HepG2 (cell line): ENCODE data around the gene EML2. TPM values are rescaled to one million over a fixed set of nuclear protein-coding genes. Genes with fewer than 3 reads are reported as not detected.

Experiments
- AHR ChIP-seq: IDR thresholded peaks from 2 replicates; pipeline ENCODE4 v1.6.1; 2018; ENCODE audit warnings: missing genetic modification reagents, missing compliant biosample characterization
- ATF7-NPFF ChIP-seq: sonication (generic); formaldehyde crosslinking; IDR thresholded peaks from 2 replicates; pipeline ENCODE4 v1.8.1; 2023; ENCODE audit warnings: mild to moderate bottlenecking, low read depth, missing genetic modification reagents, moderate library complexity
- BHLHE40 ChIP-seq: IDR thresholded peaks from 2 replicates; pipeline ENCODE4 v1.6.1; 2011; ENCODE audit warnings: low read length, improper control_type of control experiment
- ELF3 ChIP-seq: IDR thresholded peaks from 2 replicates; pipeline ENCODE4 v1.6.1; 2016; ENCODE audit warnings: missing genetic modification reagents, missing compliant biosample characterization
- FOXK2 ChIP-seq: fragments of 450-650 bp; IDR thresholded peaks from 2 replicates; pipeline ENCODE4 v1.6.1; 2016
- POGZ ChIP-seq: sonication (generic); formaldehyde crosslinking; IDR thresholded peaks from 2 replicates; pipeline ENCODE4 v1.4.0; 2020; ENCODE audit warnings: mild to moderate bottlenecking, missing genetic modification reagents
- RFXAP ChIP-seq: sonication (generic); formaldehyde crosslinking; IDR thresholded peaks from 2 replicates; pipeline ENCODE4 v1.4.0; 2020; ENCODE audit warnings: missing genetic modification reagents, borderline replicate concordance
- ZMYM3 ChIP-seq: sonication (generic); formaldehyde crosslinking; IDR thresholded peaks from 2 replicates; pipeline ENCODE4 v1.5.1; 2020; ENCODE audit warnings: mild to moderate bottlenecking, missing genetic modification reagents
- ZNF124 ChIP-seq: sonication (generic); formaldehyde crosslinking; IDR thresholded peaks from 2 replicates; pipeline ENCODE4 v1.4.0; 2020; ENCODE audit warnings: missing genetic modification reagents
- ZNF260 ChIP-seq: sonication (generic); formaldehyde crosslinking; IDR thresholded peaks from 2 replicates; pipeline ENCODE4 v1.4.0; 2020; ENCODE audit warnings: missing genetic modification reagents, low read depth, mild to moderate bottlenecking, borderline replicate concordance
- ZNF441 ChIP-seq: sonication (generic); formaldehyde crosslinking; IDR thresholded peaks from 2 replicates; pipeline ENCODE4 v1.7.0; 2021; ENCODE audit warnings: missing genetic modification reagents, borderline replicate concordance
- ZNF446 ChIP-seq: sonication (generic); formaldehyde crosslinking; IDR thresholded peaks from 2 replicates; pipeline ENCODE4 v1.5.0; 2020; ENCODE audit warnings: mild to moderate bottlenecking, missing genetic modification reagents
- ZNF788 ChIP-seq: sonication (generic); formaldehyde crosslinking; IDR thresholded peaks from 2 replicates; pipeline ENCODE4 v1.5.0; 2020; ENCODE audit warnings: mild to moderate bottlenecking, missing genetic modification reagents, borderline replicate concordance
- polyA plus RNA-seq, 8 experiments: library from polyadenylated mRNA; depleted of rRNA in 3 of 8; stranded (reverse) in 7 of 8; unstranded in 1 of 8; fragments of >200 nt; fragmentation: Illumina TruSeq in 4 of 8; extraction: Trizol in 4 of 8; gene quantifications; 2 replicates each; pipeline versions ENCODE4 v1.2.1 to v1.2.3, GENCODE V29; 2011 to 2016; ENCODE audit warnings: low read depth in 4 of 8, missing spikeins in 1 of 8, mixed read lengths in 1 of 8; ENCODE audit not compliant: insufficient read depth in 1 of 8
- total RNA-seq, 5 experiments: library from RNA; depleted of rRNA; stranded (reverse); fragments of >200 nt; fragmentation: Illumina TruSeq; extraction: Trizol; gene quantifications; 2 replicates each; pipeline ENCODE4 v1.2.3, GENCODE V29; 2016; ENCODE audit warnings: low read depth in 1 of 5
- TF ChIP-seq, protein P1 (sequence below): sonication (generic); formaldehyde crosslinking; IDR thresholded peaks from 2 replicates; pipeline ENCODE4 v1.4.0; 2020; ENCODE audit warnings: missing genetic modification reagents
- TF ChIP-seq, protein P2 (sequence below): IDR thresholded peaks from 2 replicates; pipeline ENCODE4 v1.6.1; 2016; ENCODE audit warnings: control low read depth
- TF ChIP-seq, protein P3 (sequence below): sonication (generic); formaldehyde crosslinking; IDR thresholded peaks from 2 replicates; pipeline ENCODE4 v1.4.0; 2020; ENCODE audit warnings: missing genetic modification reagents, low read depth, mild to moderate bottlenecking, borderline replicate concordance
- TF ChIP-seq, protein P4 (sequence below): sonication (generic); formaldehyde crosslinking; IDR thresholded peaks from 2 replicates; pipeline ENCODE4 v1.5.0; 2020; ENCODE audit warnings: missing genetic modification reagents, mild to moderate bottlenecking, borderline replicate concordance
- TF ChIP-seq, protein P5 (sequence below): IDR thresholded peaks from 2 replicates; pipeline ENCODE4 v1.6.1; 2012; ENCODE audit warnings: inconsistent platforms
- TF ChIP-seq, protein P6 (sequence below): sonication (generic); formaldehyde crosslinking; IDR thresholded peaks from 2 replicates; pipeline ENCODE4 v1.4.0; 2020; ENCODE audit warnings: missing genetic modification reagents, borderline replicate concordance

The EML2 gene
- total and polyA plus RNA-seq, 2 of the 13 experiments (the other 11 are each of a cell fraction or from before 2014, with no cell fraction given): 7.3 to 12.9 TPM

DNA sequence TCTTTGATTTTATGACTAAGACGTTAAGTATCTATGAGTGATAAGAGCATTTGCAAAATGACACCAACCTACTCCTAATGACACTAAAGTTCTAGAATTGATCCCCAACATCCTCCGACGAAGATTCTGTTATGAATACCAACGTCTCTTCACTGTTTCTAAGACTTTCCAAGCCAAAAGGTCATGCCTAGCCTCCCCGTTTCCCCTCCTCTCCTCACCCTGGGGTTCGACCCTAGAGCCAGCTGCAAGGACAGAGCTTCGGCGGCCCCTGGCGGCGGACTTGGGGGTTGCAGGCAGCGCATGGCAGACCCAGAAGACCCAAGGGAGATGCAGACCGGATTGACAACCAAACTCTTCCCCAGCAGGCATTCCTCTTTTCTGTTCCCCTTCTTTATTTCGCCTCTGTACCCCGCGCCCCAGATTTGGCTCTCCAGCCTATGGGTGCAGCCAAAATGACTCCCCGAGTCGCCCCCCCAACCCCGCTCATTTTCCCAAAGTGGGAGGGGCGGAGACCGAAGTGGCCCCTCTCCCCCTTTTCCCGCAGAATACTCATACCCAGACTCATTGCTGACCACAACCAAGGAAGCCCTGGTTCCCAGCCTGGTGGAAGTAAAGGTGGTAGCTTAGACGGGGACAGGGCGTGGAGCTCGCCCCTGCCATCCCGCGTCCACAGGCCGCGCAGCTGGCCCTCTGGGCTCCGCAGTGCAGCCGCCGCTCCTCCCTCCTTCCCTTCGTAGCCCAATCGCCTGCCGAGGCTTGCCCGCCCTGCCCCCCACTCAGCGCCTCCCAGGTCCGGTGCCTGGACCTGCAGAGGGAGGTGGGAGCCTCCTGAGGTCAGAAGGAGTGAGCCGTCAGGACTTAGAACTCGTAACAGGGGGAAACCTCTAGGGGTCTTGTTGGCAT, 4.1 kb upstream of the EML2 start (continued):
- TF ChIP-seq RFXAP (CRISPR knock-in tag) (no peak), FOXK2 (no peak), BHLHE40 (0 out of 2 replicates have a peak, but pooled peaks have one; percentile 31), ZNF124 (CRISPR knock-in tag) (no peak), AHR (peak; percentile 12; the same call in 1 of the 2 replicates), ATF7-NPFF (CRISPR knock-in tag) (no peak), ELF3 (CRISPR knock-in tag) (peak; percentile 19; the same call in 1 of the 2 replicates), ZNF788 (0 out of 2 replicates have a peak, but pooled peaks have one; percentile 27), ZMYM3 (CRISPR knock-in tag) (peak; percentile 51; the same call in 1 of the 2 replicates), POGZ (CRISPR knock-in tag) (0 out of 2 replicates have a peak, but pooled peaks have one; percentile 8), ZNF260 (CRISPR knock-in tag) (no peak), ZNF446 (no peak), ZNF441 (CRISPR knock-in tag) (no peak)
- TF ChIP-seq, protein P1, sequence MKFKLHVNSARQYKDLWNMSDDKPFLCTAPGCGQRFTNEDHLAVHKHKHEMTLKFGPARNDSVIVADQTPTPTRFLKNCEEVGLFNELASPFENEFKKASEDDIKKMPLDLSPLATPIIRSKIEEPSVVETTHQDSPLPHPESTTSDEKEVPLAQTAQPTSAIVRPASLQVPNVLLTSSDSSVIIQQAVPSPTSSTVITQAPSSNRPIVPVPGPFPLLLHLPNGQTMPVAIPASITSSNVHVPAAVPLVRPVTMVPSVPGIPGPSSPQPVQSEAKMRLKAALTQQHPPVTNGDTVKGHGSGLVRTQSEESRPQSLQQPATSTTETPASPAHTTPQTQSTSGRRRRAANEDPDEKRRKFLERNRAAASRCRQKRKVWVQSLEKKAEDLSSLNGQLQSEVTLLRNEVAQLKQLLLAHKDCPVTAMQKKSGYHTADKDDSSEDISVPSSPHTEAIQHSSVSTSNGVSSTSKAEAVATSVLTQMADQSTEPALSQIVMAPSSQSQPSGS (CRISPR knock-in tag): no peak
- TF ChIP-seq, protein P2, sequence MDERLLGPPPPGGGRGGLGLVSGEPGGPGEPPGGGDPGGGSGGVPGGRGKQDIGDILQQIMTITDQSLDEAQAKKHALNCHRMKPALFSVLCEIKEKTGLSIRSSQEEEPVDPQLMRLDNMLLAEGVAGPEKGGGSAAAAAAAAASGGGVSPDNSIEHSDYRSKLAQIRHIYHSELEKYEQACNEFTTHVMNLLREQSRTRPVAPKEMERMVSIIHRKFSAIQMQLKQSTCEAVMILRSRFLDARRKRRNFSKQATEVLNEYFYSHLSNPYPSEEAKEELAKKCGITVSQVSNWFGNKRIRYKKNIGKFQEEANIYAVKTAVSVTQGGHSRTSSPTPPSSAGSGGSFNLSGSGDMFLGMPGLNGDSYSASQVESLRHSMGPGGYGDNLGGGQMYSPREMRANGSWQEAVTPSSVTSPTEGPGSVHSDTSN (CRISPR knock-in tag): no peak
- TF ChIP-seq, protein P3, sequence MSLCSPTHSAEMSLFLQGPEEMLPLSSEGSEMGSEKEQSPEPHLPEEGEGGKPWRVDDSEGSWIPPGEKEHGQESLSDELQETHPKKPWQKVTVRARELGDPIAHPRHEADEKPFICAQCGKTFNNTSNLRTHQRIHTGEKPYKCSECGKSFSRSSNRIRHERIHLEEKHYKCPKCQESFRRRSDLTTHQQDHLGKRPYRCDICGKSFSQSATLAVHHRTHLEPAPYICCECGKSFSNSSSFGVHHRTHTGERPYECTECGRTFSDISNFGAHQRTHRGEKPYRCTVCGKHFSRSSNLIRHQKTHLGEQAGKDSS (CRISPR knock-in tag): no peak
- TF ChIP-seq, protein P4, sequence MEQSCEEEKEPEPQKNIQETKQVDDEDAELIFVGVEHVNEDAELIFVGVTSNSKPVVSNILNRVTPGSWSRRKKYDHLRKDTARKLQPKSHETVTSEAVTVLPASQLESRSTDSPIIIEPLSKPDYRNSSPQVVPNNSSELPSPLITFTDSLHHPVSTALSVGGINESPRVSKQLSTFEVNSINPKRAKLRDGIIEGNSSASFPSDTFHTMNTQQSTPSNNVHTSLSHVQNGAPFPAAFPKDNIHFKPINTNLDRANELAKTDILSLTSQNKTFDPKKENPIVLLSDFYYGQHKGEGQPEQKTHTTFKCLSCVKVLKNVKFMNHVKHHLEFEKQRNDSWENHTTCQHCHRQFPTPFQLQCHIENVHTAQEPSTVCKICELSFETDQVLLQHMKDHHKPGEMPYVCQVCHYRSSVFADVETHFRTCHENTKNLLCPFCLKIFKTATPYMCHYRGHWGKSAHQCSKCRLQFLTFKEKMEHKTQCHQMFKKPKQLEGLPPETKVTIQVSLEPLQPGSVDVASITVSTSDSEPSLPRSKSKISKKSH: no peak
- TF ChIP-seq, protein P5, sequence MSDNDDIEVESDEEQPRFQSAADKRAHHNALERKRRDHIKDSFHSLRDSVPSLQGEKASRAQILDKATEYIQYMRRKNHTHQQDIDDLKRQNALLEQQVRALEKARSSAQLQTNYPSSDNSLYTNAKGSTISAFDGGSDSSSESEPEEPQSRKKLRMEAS: 0 out of 2 replicates have a peak, but pooled peaks have one; percentile 30
- TF ChIP-seq, protein P6, sequence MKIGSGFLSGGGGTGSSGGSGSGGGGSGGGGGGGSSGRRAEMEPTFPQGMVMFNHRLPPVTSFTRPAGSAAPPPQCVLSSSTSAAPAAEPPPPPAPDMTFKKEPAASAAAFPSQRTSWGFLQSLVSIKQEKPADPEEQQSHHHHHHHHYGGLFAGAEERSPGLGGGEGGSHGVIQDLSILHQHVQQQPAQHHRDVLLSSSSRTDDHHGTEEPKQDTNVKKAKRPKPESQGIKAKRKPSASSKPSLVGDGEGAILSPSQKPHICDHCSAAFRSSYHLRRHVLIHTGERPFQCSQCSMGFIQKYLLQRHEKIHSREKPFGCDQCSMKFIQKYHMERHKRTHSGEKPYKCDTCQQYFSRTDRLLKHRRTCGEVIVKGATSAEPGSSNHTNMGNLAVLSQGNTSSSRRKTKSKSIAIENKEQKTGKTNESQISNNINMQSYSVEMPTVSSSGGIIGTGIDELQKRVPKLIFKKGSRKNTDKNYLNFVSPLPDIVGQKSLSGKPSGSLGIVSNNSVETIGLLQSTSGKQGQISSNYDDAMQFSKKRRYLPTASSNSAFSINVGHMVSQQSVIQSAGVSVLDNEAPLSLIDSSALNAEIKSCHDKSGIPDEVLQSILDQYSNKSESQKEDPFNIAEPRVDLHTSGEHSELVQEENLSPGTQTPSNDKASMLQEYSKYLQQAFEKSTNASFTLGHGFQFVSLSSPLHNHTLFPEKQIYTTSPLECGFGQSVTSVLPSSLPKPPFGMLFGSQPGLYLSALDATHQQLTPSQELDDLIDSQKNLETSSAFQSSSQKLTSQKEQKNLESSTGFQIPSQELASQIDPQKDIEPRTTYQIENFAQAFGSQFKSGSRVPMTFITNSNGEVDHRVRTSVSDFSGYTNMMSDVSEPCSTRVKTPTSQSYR: peak; percentile 93
